DND-41 (cell line): ENCODE measurements around the gene GABRR2.

Experiments
- CTCF ChIP-seq: IDR thresholded peaks from 2 replicates; pipeline ENCODE4 v1.5.1; 2012; ENCODE audit warnings: borderline replicate concordance, low read length, moderate library complexity, mild to moderate bottlenecking; ENCODE audit not compliant: poor library complexity, severe bottlenecking; ENCODE audit errors: extremely low read depth
- EZH2 ChIP-seq: IDR thresholded peaks from 3 replicates; pipeline ENCODE4 v1.6.1; 2012; ENCODE audit warnings: borderline replicate concordance, low read depth, mild to moderate bottlenecking, moderate library complexity, low read length, inconsistent platforms; ENCODE audit not compliant: severe bottlenecking

- TF ChIP-seq CTCF (no peak), EZH2 (no peak)
Observed at GRCh38 chr6:89302936-89303335, 12.2 kb downstream of the GABRR2 start.
